D721Med (cell line): ENCODE measurements around the gene GAB2.

Source experiments
- DNase-seq: peaks from one replicate; pipeline ENCODE4 v3.0.0; 2011; ENCODE audit warnings: low spot score; ENCODE audit not compliant: insufficient read length
- FAIRE-seq: peaks from 2 replicates; lab custom pipeline; 2011; peaks lifted over from hg19 to GRCh38; lab: Jason Lieb, UNC
- TF ChIP-seq, protein P1 (sequence below): IDR thresholded peaks from 2 replicates; pipeline ENCODE4 v1.5.1; 2012; ENCODE audit warnings: mild to moderate bottlenecking, control low read depth; ENCODE audit not compliant: insufficient read depth; ENCODE audit errors: missing control alignments

GAB2 gene

DNA sequence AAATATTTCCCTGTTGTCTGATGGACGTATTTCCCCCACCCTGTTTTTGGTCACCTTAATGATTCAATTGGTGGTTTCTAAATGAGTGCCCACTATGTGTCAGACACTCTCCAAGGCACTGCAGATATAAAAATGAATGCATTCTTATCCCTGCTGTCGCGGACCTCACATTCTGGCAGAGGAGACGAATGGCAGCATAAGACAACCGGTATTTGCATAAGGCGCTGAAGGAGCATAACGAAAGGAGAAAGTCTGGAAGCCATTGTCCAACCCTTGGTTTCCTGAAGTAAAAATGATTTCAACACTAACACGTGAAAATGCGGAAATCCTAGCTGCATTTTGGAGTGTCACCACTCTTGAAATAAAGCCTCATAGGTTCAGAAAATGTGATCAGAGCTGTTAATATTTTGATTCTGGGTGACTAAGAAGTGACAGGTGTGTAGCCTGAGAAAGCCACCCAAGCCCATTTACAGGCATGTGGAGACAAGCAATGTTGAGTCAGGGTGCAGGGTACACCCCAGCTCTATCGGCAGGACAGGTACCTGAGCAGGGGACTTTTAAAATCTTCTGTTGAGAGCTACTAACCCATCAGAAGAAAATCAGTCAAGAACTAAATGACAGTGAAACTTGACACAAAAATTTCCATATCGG, 10.1 kb upstream of the GAB2 start:
- FAIRE-seq: no peak
- TF ChIP-seq, protein P1, sequence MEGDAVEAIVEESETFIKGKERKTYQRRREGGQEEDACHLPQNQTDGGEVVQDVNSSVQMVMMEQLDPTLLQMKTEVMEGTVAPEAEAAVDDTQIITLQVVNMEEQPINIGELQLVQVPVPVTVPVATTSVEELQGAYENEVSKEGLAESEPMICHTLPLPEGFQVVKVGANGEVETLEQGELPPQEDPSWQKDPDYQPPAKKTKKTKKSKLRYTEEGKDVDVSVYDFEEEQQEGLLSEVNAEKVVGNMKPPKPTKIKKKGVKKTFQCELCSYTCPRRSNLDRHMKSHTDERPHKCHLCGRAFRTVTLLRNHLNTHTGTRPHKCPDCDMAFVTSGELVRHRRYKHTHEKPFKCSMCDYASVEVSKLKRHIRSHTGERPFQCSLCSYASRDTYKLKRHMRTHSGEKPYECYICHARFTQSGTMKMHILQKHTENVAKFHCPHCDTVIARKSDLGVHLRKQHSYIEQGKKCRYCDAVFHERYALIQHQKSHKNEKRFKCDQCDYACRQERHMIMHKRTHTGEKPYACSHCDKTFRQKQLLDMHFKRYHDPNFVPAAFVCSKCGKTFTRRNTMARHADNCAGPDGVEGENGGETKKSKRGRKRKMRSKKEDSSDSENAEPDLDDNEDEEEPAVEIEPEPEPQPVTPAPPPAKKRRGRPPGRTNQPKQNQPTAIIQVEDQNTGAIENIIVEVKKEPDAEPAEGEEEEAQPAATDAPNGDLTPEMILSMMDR: no peak
- DNase-seq: no peak

DNA sequence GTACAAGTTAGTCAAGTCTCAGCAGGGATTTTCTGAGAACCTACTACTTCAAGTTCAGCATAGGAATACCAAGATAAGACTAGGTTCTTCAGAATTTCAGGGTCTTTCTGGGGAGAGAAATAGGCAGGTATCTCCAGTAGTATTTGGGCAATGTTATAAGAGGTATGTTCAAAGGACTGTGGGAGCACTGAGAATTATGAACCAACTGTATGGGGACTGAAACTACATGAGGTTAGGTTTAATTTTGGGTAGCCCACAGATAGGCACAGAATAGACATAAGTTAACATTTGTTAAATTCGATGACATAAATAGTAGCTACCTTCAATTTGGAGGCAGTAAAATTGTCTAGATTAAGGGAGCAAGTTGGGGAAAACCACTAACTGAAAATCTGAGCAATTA, 9.2 kb upstream of the GAB2 start:
- TF ChIP-seq, protein P1: no peak
- DNase-seq (no peak), FAIRE-seq (no peak)

DNA sequence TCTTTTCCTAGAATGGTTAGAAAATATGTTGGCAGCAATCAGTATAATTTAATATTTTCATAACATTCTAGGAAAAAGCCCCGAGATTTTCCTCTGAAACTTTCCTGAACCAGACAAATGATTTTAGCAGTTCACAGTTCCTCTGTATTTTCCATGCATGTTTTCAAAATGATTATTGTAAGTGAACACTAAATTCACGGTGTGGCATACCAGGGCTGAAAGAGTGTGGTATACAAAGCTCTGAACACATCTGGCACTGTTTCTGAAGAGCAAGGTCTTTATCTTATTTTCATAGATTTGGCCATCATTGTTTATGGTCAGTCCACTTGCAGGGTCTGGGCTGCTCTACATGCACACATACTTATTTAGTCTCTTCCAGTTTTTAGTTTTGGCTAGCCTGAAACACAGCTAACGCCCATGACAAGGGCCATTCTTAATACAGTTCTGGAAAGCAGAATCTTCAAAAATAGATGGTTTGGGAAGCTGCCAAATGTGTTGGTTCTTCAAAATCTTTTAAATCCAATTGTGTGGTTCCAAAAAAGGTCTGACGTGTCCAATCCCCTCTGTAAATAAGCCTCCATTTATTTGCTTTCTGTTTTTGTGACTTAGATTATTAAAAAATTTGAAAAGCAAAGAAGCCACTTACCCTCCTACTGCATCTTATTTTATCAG, 7.9 kb upstream of the GAB2 start:
- FAIRE-seq (no peak), DNase-seq (no peak)
- TF ChIP-seq, protein P1: no peak

DNA sequence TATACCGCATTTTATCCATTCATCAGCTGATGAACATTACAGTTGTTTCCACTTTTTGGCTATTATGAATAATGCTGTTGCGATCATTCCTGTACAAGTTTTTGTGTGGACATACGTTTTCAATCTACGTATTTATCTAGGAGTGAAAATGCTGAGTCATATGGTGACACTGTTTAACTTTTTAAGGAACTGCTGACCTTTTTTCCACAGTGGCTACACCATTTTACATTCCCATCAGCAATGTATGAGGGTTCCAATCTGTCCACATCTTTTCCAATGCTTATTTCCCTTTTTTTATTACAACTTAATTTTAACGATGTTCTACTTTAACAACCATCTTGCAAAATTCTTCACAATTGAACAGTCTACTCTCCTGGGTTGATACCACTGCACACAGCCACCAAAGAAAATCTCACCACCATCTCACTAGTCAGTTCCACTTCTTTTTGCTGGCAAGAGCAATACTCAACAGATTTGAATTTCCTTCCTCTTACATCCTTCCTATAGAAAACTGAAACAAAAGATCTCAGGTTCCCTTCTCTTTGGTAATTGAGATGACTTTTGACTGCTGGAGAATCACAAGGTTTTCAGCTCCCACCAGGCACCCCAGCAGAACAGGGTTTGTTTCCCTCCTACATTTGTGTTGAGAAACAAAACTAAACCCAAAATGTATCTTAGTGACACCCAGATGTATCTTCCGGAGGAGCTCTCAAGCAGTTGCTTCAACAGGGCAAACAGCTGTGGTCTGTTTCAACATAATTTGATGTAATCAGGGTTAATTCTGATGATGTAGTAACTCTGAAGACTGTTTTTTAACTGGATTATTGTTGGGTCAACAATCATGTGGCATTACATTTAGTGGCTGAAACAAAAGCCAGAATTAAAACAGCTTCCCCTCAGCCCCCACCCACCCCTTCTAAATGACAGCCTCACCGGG, 7.0 kb upstream of the GAB2 start:
- FAIRE-seq: no peak
- TF ChIP-seq, protein P1: no peak
- DNase-seq: no peak

DNA sequence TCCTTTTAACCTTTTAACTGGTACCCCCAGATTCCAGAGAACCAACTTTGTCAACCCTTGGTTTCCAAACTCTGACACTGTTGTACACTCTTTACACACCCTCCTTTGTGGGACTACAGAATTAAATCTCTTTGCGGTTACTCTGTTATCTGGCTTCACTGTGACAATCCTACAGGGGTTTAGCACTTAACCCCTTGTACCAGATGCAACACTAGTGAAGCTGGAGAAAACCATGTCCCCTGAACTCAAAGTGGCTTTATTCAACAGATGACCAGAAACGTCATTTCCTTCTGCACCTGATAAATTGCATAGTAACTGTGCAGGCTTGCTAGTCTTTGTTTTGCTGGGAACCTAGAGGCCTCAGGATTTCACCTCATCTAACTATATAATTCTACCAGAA, 5.6 kb upstream of the GAB2 start:
- no peak for DNase-seq
- TF ChIP-seq, protein P1: no peak
- no peak for FAIRE-seq

DNA sequence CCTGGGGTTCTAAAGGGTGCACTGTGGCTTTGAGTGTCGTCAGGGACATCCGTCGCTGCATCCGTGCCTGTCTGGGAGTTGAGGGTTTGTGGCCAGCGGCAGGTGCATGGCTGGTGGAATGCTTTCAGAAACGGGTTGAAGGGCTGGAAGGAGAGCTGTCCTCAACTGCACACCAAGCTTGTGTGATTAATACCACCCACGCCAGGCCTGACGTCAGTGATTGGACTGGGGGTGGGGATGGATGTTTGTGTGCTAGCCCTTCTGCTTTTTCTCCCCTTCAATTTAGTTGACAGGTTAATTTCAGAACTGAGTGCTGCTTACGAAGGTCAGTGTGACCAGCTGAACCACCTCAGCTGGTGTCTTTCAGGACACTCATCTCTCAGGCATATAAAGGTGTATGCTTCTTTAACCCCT, 3.2 kb upstream of the GAB2 start:
- DNase-seq (no peak), FAIRE-seq (no peak)
- TF ChIP-seq, protein P1: no peak
